ENCODE results near the gene BHLHA15.

BHLHA15 gene

DNA sequence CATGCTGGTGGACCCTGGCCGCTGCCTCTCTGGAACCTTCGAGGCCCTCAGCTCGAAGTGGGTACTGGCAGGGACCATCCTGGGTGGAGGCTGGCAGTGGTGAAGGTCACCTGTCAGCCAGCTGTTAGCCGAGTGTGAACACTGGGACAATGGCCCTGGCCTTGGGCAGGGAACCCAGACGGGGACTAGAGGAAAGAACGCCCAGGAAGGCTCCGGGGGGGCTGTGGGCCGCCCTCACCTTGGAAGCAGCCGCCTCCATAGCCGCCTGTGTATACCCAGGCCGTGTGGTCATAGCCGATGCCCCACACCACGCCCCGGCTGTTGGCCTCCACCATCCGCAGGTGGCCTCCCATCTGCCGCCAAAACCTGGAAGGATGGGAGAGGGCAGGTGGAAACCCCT lies 17.6 kb downstream of the BHLHA15 start:
- no peak for DNase-seq

DNA sequence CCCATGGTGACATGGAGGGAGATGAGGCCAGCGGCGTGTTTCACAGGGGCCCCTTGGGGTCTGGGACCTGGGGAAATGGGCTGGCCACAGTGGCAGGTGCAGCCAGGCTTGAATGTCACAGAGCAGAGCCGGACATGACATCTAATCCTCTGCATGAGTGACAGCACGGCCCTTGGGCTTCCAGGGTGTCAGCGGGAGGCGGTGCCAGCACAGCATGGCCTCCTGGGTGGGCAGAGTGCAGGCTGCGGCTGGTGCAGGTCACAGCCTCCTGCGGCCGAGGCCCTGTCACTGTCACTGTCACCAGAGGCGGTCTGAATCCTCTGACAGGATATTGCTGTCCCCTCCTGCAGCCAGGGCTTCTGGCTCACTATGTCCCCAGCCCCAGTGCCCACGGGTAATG lies 18.2 kb downstream of the BHLHA15 start:
- no peak for DNase-seq

GRCh38 chr7:98229991-98230745 lies 18.9 kb downstream of the BHLHA15 start:
- no peak for DNase-seq

- DNase-seq, result no peak
Measured at GRCh38 chr7:98230746-98231471, 19.7 kb downstream of the BHLHA15 start.

GRCh38 chr7:98231493-98232262 lies 20.4 kb downstream of the BHLHA15 start:
- DNase-seq, result no peak

GRCh38 chr7:98232263-98232585 lies 21.0 kb downstream of the BHLHA15 start:
- DNase-seq, result no peak

- DNase-seq, result no peak
Measured at GRCh38 chr7:98232799-98233198, 21.6 kb downstream of the BHLHA15 start.

- no peak for DNase-seq
Measured at GRCh38 chr7:98233219-98234070, 22.2 kb downstream of the BHLHA15 start.

DNA sequence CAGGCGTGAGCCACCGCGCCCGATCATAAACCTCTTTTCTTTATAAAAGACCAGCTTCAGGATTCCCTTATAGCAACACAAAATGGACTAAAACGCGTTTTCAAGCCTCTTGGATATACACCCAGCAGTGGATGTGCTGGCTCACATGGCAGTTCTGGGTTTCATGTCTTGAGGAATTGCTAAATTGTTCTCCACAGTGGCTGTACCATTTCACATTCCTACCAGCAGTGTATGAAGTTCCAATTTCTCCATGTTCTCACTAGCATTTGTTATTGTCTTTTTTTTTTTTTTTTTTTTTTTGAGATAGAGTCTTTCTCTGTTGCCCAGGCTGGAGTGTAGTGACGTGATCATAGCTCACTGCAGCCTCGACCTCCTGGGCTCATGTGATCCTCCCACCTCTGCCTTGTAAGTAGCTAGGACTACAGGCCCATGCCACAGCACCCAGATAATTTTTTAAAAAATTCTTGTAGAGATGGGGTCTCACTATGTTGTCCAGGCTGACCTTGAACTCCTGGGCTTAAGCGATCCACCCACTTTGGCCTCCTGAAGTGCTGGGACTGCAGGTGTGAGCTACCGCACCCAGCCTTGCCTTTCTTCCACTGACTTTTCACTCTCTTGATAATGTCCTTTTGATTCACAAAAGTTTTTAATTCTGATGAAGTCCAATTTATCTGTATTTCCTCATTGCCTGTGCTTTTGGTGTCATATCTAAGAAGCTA lies 23.3 kb downstream of the BHLHA15 start:
- DNase-seq, result no peak

DNA sequence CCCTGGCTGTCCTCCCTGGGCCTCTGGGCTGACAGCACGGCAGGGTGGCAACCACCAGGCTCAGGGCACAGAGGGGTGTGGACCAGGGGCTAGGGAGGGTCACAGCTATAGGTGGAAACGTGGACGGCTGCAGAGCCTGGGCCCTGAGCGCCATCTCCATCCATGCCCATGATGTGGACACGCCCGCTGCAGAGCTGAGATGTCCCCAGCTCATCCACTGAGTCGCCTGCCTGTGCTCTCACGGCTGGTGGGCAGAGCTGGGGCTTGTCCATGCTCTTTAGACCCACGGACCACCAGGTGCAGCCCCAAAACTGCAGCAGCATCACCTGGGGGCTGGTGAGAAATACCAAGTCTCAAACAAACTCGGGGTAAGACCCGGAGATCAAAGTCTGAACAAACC lies 24.7 kb downstream of the BHLHA15 start:
- DNase-seq, result no peak

DNA sequence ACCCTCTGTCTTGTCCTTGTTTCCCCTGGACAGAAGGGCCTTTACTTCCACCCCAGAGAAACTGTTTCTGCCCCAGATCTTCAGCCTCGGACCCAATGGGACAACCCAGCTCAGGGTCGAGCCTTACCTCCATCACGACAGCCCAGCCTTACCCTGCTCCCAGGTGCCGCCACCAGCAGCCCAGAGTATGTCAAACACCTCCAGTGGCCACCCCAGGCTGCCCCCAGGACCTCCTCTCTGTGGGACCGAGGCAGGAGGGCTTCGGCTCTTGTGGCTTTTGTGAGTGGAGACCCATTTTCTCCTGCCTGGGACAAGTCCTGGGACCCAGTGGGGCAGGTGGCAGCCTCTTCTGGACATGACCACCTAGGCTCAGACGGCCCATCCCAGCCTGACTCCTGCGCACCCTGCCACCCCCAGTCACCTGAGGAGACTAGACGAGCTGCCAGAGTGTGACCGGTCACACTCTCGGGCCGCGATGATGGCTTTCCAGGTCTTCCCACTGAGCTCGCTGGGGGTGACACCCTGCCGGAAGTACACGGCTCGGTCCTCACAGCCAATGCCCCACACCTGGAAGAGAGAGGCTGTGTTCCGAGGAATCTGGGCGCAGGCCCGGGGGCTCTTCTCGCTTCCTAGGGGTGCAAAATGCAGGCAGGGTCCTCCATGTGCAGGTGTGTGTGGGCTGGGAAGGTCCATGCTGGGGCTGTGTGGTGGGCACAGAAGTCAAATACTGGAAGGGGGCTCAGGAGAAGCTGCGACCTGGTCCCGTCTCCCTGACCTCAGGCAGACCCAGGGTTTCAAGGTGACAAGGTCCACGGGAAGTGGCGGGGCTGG lies 25.3 kb downstream of the BHLHA15 start:
- DNase-seq, result no peak

DNA sequence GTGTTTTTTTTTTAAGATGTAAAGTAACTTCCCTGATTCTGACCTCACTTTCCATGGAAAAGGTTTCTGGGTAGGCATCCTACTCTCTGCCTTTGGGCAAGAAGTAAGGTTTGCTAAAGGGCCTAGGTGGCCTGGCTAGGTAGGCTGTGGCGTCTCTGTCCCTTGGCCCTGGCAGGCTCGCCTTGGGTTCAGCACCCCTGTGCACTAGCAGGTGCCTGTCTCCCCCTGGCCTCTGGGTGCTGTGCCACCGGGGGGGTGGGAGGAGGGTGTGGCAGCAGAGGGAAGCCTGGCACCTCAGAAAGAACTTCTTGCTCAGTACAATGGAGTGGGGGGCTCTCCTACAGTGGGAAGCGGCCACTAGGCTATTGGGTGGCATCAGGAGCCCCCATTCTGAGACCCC lies 26.8 kb downstream of the BHLHA15 start:
- DNase-seq, result no peak

DNA sequence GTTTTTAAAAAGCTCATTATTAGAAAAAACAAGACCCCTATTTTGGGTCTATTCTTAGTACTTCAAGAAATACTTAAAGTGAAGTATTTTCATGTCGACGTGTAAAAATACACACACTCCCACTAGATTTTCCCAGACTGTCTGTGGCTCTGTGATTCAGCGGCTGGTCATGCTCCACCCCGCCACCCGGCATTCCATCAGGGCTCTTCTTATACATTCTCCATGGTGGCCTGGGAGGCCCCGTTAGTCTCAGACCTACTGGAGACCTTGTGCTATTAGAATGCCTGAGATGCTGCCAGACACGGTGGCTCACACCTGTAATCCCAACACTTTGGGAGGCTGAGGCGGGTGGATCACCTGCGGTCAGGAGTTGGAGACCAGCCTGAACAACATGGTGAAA lies 27.7 kb downstream of the BHLHA15 start:
- DNase-seq, result no peak

GRCh38 chr7:98240961-98241673 lies 29.9 kb downstream of the BHLHA15 start:
- DNase-seq, result no peak

GRCh38 chr7:98241674-98242241 lies 30.5 kb downstream of the BHLHA15 start:
- DNase-seq, result no peak

DNA sequence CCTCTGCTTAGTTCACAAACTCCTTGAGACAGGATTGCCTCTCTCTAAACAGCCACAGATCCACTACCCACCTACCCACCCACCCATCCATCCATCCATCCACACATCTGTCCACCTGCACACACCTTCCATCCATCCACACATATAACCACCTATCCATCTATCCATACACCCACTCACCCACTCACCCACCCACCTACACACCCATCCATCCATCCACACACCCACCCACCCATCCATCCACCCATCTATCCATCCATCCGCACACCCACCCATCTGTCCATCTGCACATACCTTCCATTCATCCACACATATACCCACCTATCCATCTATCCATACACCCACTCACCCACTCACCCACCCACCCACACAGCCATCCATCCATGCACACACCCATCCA lies 31.1 kb downstream of the BHLHA15 start:
- no peak for DNase-seq

GRCh38 chr7:98242934-98243333 lies 31.7 kb downstream of the BHLHA15 start:
- no peak for DNase-seq

DNA sequence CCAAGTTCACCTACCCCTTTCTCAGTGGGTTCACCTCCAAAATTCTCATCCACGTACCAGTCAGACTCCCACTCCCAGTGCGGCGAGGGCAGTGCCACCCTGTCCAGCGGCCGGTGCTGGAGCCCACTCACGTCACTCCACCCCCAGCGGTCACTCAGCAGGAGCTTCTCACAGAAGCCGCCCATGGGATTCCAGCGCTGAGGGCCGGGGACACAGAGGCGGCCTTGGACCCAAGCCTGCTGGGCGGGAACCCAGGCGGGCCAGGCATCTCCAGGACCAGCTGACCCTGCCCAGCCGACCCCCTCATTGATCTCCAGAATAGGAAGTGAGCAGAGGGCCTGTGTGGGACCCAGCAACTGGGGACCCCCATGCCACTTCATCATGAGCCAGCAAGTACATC lies 33.6 kb downstream of the BHLHA15 start:
- DNase-seq, result no peak

DNA sequence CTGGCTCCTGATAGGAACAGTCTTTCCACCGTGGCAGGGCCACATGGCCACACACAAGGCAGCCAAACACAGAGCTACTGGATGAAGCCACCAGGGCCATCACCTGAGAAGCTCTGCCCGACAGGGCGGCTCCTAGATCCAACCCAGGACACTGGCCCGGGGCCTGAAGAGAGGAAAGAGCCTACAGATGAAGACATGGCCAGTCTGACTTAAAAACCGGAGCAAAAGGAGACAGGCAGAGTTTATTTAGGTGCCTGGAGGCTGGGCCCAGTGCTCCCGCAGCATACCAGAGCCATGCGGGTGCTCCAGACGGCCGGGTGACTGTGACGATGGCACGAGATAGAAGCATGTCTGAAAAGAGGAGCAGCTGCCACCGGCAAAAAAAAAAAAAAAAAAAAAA lies 36.9 kb downstream of the BHLHA15 start:
- DNase-seq, result no peak

DNA sequence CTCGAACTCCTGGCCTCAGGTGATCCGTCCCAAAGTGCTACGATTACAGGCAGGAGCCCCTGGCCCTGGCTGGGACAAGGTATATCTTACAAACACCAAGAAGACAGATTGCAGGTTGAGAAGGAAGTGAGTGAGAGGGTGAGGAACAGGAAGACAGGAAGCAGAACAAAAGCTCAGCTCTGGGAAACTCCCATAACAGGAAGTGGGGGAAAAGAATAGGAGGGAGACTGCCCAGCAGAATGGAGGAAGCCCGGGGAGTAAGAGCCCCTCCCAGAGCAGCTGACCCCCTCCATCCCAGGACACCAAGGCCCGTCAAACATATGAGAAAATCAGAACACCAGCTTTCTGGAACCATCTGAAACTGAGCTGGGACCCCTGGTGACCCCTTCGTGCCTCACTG lies 37.9 kb downstream of the BHLHA15 start:
- DNase-seq, result no peak

Measured in activated effector memory CD4-positive, alpha-beta T cell treated with anti-CD3 and anti-CD28 coated beads, Interleukin-2, amount 50 U/mL, for 16 hours (primary cell).